GM12878 (cell line): Measurements from ENCODE around the gene HSPA1A. TPM values are rescaled to one million over a fixed set of nuclear protein-coding genes. Genes with fewer than 3 reads are reported as not detected.

Experiments used
- ATAC-seq: fragments of 200-7000 bp; cut with Tn5 transposase; 3 replicates; pipeline ENCODE4 v1.9.1; 2020; ENCODE audit warnings: mild to moderate bottlenecking, moderate library complexity
- BruUV-seq: library from RNA; stranded (reverse); fragments of 400-500 nt; replicated peaks from 2 replicates; lab custom pipeline; 2021; lab: Mats Ljungman, UMichigan
- CTCF ChIA-PET: fragments of 300-600 bp; sonication (Branson Sonifier 250); formaldehyde crosslinking; extraction: SDS; loops from one replicate; lab custom pipeline; 2021; ENCODE audit warnings: inconsistent platforms; lab: Yijun Ruan, JAX
- POLR2A ChIA-PET: fragments of 350-600 bp; formaldehyde crosslinking; extraction: SDS; loops from one replicate; lab custom pipeline; 2021; ENCODE audit warnings: inconsistent platforms; lab: Charles Lee
- RAD21 ChIA-PET: fragments of 300-600 bp; sonication (Branson Sonifier 250); formaldehyde crosslinking; loops from one replicate; lab custom pipeline; 2023; ENCODE audit warnings: antibody characterized with exemption; ENCODE audit not compliant: unreplicated experiment; lab: Charles Lee
- SMC1A ChIA-PET: fragments of 300-600 bp; sonication (Branson Sonifier 250); formaldehyde crosslinking; loops from one replicate; lab custom pipeline; 2023; ENCODE audit not compliant: unreplicated experiment, uncharacterized antibody; lab: Charles Lee
- DNase-seq: peaks from one replicate; pipeline ENCODE4 v3.0.0-alpha.2; 2011; ENCODE audit warnings: low read depth, low spot score
- FAIRE-seq: peaks from 3 replicates; lab custom pipeline; 2011; peaks lifted over from hg19 to GRCh38; lab: Jason Lieb, UNC
- H2AFZ ChIP-seq: 2 replicates; pipeline ENCODE4 v1.6.0; 2011; ENCODE audit warnings: low read depth, low read length, control low read depth; ENCODE audit not compliant: control insufficient read depth
- H3K27ac ChIP-seq: 2 replicates; pipeline ENCODE4 v1.5.1; 2011; ENCODE audit warnings: control low read depth; ENCODE audit not compliant: control insufficient read depth, insufficient read depth
- H3K27me3 ChIP-seq, 2 experiments: replicated peaks in 1 of 2; 2 replicates each; pipeline versions ENCODE4 v1.6.0 to v1.6.1; 2011; ENCODE audit warnings: low read length in 1 of 2; ENCODE audit not compliant: control insufficient read depth in 2 of 2, insufficient read depth in 2 of 2
- H3K36me3 ChIP-seq, 2 experiments: 2 replicates each; pipeline ENCODE4 v1.5.1; 2011; ENCODE audit warnings: low read length in 1 of 2; ENCODE audit not compliant: control insufficient read depth in 2 of 2, insufficient read depth in 2 of 2
- H3K4me1 ChIP-seq: 2 replicates; pipeline ENCODE4 v1.6.1; 2011; ENCODE audit warnings: mild to moderate bottlenecking, low read length, moderate library complexity, mixed read lengths; ENCODE audit not compliant: control insufficient read depth, insufficient read depth
- H3K4me2 ChIP-seq: 2 replicates; pipeline ENCODE4 v1.6.0; 2011; ENCODE audit warnings: control low read depth; ENCODE audit not compliant: control insufficient read depth, insufficient read depth
- H3K4me3 ChIP-seq: fragments of 200-600 bp; sonication (generic); 2 replicates; pipeline ENCODE4 v1.5.1; 2016
- H3K79me2 ChIP-seq: 2 replicates; pipeline ENCODE4 v1.6.0; 2011; ENCODE audit warnings: low read length; ENCODE audit not compliant: control insufficient read depth, insufficient read depth
- H3K9ac ChIP-seq: 2 replicates; pipeline ENCODE4 v1.8.0; 2011; ENCODE audit warnings: low read length, control low read depth, mixed read lengths; ENCODE audit not compliant: control insufficient read depth, insufficient read depth
- H3K9me3 ChIP-seq: replicated peaks from 3 replicates; pipeline ENCODE4 v1.5.1; 2011; ENCODE audit warnings: mild to moderate bottlenecking, low read length; ENCODE audit not compliant: control insufficient read depth, insufficient read depth
- H4K20me1 ChIP-seq: 2 replicates; pipeline ENCODE4 v1.6.0; 2011; ENCODE audit not compliant: control insufficient read depth, insufficient read depth
- CEBPB ChIP-seq, 2 experiments: fragments of 150-350 bp in 1 of 2; IDR thresholded peaks; 2 replicates each; pipeline ENCODE4 v1.6.1; 2012 to 2014; ENCODE audit warnings: low read depth in 2 of 2, low read length in 2 of 2, borderline replicate concordance in 1 of 2, inconsistent platforms in 1 of 2
- E4F1 ChIP-seq: fragments of 450-650 bp; IDR thresholded peaks from 2 replicates; pipeline ENCODE4 v1.6.1; 2018; ENCODE audit warnings: borderline replicate concordance, mild to moderate bottlenecking; ENCODE audit not compliant: partially characterized antibody
- GATAD2B ChIP-seq: fragments of 450-650 bp; conservative IDR thresholded peaks from 2 replicates; pipeline ENCODE4 v1.6.1; 2017; ENCODE audit warnings: low read depth, mild to moderate bottlenecking, moderate library complexity
- IRF3 ChIP-seq: fragments of 450-650 bp; IDR thresholded peaks from 2 replicates; pipeline ENCODE4 v1.6.1; 2014; ENCODE audit warnings: mild to moderate bottlenecking
- IRF5 ChIP-seq: fragments of 450-650 bp; IDR thresholded peaks from 2 replicates; pipeline ENCODE4 v1.6.1; 2017; ENCODE audit warnings: borderline replicate concordance
- MEF2B ChIP-seq: fragments of 450-650 bp; IDR thresholded peaks from 2 replicates; pipeline ENCODE4 v1.6.1; 2018; ENCODE audit warnings: mild to moderate bottlenecking, moderate library complexity; ENCODE audit not compliant: partially characterized antibody, poor library complexity, severe bottlenecking
- RELA ChIP-seq: fragments of 450-650 bp; IDR thresholded peaks from 2 replicates; pipeline ENCODE4 v1.8.0; 2014; ENCODE audit warnings: borderline replicate concordance; ENCODE audit not compliant: partially characterized antibody
- SMAD1 ChIP-seq: fragments of 450-650 bp; IDR thresholded peaks from 2 replicates; pipeline ENCODE4 v1.6.1; 2018; ENCODE audit warnings: mild to moderate bottlenecking, low read depth; ENCODE audit not compliant: partially characterized antibody
- SUZ12 ChIP-seq: fragments of 200-600 bp; sonication (generic); IDR thresholded peaks from one replicate; pipeline ENCODE4 v1.6.1; 2018; ENCODE audit warnings: antibody characterized with exemption, mild to moderate bottlenecking; ENCODE audit not compliant: unreplicated experiment
- TCF7 ChIP-seq: IDR thresholded peaks from 2 replicates; pipeline ENCODE4 v1.6.1; 2014; ENCODE audit warnings: antibody characterized with exemption, borderline replicate concordance
- ZBTB11 ChIP-seq: fragments of 450-650 bp; formaldehyde crosslinking; IDR thresholded peaks from 2 replicates; pipeline ENCODE4 v1.5.0; 2022; ENCODE audit warnings: mild to moderate bottlenecking, missing genetic modification characterization
- WGBS: methylation state at CpG from one replicate; pipeline ENCODE4 v1.1.6; 2016; ENCODE audit warnings: low lambda C conversion rate; ENCODE audit not compliant: insufficient replicate concordance, insufficient coverage; ENCODE audit errors: missing lambda C conversion rate; 5-methylcytosine and 5-hydroxymethylcytosine counted together
- in situ Hi-C: fragments of 300-500 bp; cut with MboI; formaldehyde crosslinking; loops from 9 replicates; pipeline ENCODE4 v1.14.3; 2018; ENCODE audit warnings: mixed read lengths
- intact Hi-C: fragments of 100-400 bp; cut with micrococcal nuclease; formaldehyde crosslinking; loops from one replicate; pipeline ENCODE4 v1.14.2; 2022; ENCODE audit not compliant: unreplicated experiment
- polyA plus RNA-seq, 11 experiments: library from polyadenylated mRNA; depleted of rRNA in 4 of 11; unstranded in 6 of 11; stranded (reverse) in 5 of 11; fragments of >200 nt; fragmentation: Nextera tagmentation in 4 of 11; fragmentation: Illumina TruSeq in 1 of 11; extraction: Ambion mirVana in 4 of 11; extraction: Trizol in 1 of 11; gene quantifications; 1 replicate in 1 of 11; 2 replicates in 10 of 11; pipeline versions ENCODE4 v1.2.1 to v1.2.3, GENCODE V29; 2011 to 2016; ENCODE audit warnings: inconsistent platforms in 2 of 11, missing spikeins in 2 of 11, low read depth in 1 of 11
- total RNA-seq, 4 experiments: library from RNA; depleted of rRNA in 3 of 4; stranded (reverse); fragments of >200 nt in 3 of 4; fragmentation: Illumina TruSeq in 1 of 4; extraction: Trizol in 1 of 4; gene quantifications; 2 replicates each; pipeline versions ENCODE4 v1.2.1 to v1.2.3, GENCODE V29; 2013 to 2021

The HSPA1A gene
- total and polyA plus RNA-seq, 10 of the 15 experiments (the other 5 are each of a cell fraction or from before 2014, with no cell fraction given), result 0.29 to 51.8 (median 17.5) TPM

- TF ChIP-seq IRF3, result no peak
Observed at GRCh38 chr6:31776989-31777666, 38.2 kb upstream of the HSPA1A start, which contains the start of gene VWA7 (continued).

- intact Hi-C loops, result loop anchor here (1.0 to 10.0 kb wide), 2 partner anchors 12 to 47 kb away; partner anchors contain the start of gene HSPA1B
- in situ Hi-C loops, result no loop called here
- peaks cover 18% of the 10 kb centered on the region for H3K4me1 ChIP-seq
- 0 out of 2 replicates have a peak overlapping the region, but pooled peaks have one; percentile 37 for H3K27ac ChIP-seq
- ChIA-PET SMC1A (interaction anchor here (1.1 to 1.2 kb wide), 4 partner anchors 9 to 83 kb away, joined by 3 to 6 read pairs (median 4); partner anchors contain the start of gene VARS1), POLR2A (interaction anchor here (1.0 to 3.2 kb wide), 10 partner anchors 9 to 114 kb away, joined by 3 to 12 read pairs (median 6); partner anchors contain the start of genes HSPA1A, HSPA1L, LSM2 and VARS1), RAD21 (interaction anchor here (0.8 to 2.1 kb wide), 5 partner anchors 14 to 53 kb away, joined by 3 to 8 read pairs (median 5); partner anchors contain the start of gene VARS1), CTCF (interaction anchor here (1.9 to 4.1 kb wide), 3 partner anchors 11 to 18 kb away, joined by 6 to 12 read pairs (median 8); partner anchors contain the start of gene VARS1)
- peaks cover 0 to 34% of the 10 kb centered on the region in 2 experiments; a peak in 3 of 4 replicates for H3K36me3 ChIP-seq
- ATAC-seq (no peak), FAIRE-seq (peak; percentile 7), DNase-seq (no peak)
- H3K9ac ChIP-seq, result no peak overlapping the region
- no peak overlapping the region for H3K4me3 ChIP-seq
- H3K27me3 ChIP-seq, result no peaks in the 10 kb centered on the region
- BruUV-seq, result no TSS peak
- 0 out of 2 replicates have a peak overlapping the region, but pooled peaks have one; percentile 62 for H3K4me2 ChIP-seq
- no peak overlapping the region for H2AFZ ChIP-seq
- H3K9me3 ChIP-seq, result no peaks in the 10 kb centered on the region
- no peaks in the 10 kb centered on the region for H4K20me1 ChIP-seq
- H3K79me2 ChIP-seq, result no peaks in the 10 kb centered on the region
- WGBS, result 89% methylated on average over 5 of the region's 5 CpGs
- TF ChIP-seq RELA (no peak), SUZ12 (no peak), IRF5 (no peak), SMAD1 (no peak), MEF2B (no peak), ZBTB11 (CRISPR knock-in tag) (no peak), E4F1 (no peak), CEBPB (IDR thresholded peaks at IDR 0.05; ENCODE audit: borderline replicate concordance in 1 of 2, low read depth in 2 of 2, low read length in 2 of 2) (no peak), TCF7 (no peak), GATAD2B (no peak)
Observed at GRCh38 chr6:31777667-31778050, 37.7 kb upstream of the HSPA1A start.
